ENCODE data around the gene AGAP1.

DNA sequence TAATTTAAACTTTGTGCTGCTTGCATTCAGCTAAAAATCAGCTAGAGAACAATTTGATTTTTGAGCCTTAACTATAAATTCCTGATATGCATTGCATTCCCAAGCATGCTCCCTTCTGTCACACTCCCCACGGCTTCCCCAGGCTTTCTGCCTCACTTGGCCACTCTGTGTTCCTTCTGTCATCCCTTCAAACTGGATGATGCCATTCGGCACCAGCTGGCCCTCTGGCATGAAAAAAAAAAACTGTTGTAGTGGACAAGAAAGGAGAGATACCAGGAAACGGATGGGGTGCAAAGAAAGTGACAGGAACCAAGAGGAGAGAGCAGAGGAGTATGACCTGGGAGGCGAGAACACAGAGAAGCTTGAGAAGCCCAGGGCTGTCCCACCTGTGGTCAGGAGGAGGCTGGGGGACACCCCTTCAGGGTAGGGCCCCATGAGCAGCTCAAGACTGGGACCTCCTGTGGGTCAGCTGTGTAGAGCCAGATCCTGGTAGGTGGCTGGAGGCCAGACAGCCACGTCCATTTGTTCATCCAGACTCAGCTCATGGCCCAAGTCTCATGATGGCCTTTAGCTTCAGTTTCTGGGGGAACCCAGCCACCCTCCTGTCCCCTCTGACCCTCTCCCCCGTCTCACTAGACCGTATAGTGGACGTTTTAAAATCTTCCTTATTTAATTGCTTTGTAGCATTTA, 462.6 kb downstream of the AGAP1 start:
- TF ChIP-seq, protein P1, sequence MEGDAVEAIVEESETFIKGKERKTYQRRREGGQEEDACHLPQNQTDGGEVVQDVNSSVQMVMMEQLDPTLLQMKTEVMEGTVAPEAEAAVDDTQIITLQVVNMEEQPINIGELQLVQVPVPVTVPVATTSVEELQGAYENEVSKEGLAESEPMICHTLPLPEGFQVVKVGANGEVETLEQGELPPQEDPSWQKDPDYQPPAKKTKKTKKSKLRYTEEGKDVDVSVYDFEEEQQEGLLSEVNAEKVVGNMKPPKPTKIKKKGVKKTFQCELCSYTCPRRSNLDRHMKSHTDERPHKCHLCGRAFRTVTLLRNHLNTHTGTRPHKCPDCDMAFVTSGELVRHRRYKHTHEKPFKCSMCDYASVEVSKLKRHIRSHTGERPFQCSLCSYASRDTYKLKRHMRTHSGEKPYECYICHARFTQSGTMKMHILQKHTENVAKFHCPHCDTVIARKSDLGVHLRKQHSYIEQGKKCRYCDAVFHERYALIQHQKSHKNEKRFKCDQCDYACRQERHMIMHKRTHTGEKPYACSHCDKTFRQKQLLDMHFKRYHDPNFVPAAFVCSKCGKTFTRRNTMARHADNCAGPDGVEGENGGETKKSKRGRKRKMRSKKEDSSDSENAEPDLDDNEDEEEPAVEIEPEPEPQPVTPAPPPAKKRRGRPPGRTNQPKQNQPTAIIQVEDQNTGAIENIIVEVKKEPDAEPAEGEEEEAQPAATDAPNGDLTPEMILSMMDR (IDR thresholded peaks at IDR 0.05) = no peak
- no peak for TF ChIP-seq EP300 (IDR thresholded peaks at IDR 0.05)
